H1 (cell line): ENCODE measurements around the gene TMEM181. TPM values are rescaled to one million over a fixed set of nuclear protein-coding genes. Genes with fewer than 3 reads are reported as not detected.

Experiments used
- CHD1 ChIP-seq: IDR thresholded peaks from 2 replicates; pipeline ENCODE4 v1.6.1; 2012; ENCODE audit warnings: low read depth, low read length, improper control_type of control experiment
- GABPA ChIP-seq: IDR thresholded peaks from 2 replicates; pipeline ENCODE4 v1.6.1; 2011; ENCODE audit warnings: mild to moderate bottlenecking, low read length, moderate library complexity, borderline replicate concordance; ENCODE audit not compliant: insufficient read depth
- KDM4A ChIP-seq: IDR thresholded peaks from one replicate; pipeline ENCODE4 v1.7.1; 2012; ENCODE audit warnings: low read depth, mild to moderate bottlenecking, moderate library complexity, low read length, inconsistent platforms; ENCODE audit not compliant: severe bottlenecking
- RNF2 ChIP-seq: fragments of 200-900, 300-1000 bp; sonication (generic); IDR thresholded peaks from 2 replicates; pipeline ENCODE4 v1.7.1; 2016; ENCODE audit warnings: borderline replicate concordance, low read depth, mild to moderate bottlenecking, antibody characterized with exemption, low read length; ENCODE audit not compliant: poor library complexity, severe bottlenecking; ENCODE audit errors: missing control alignments
- TCF12 ChIP-seq: IDR thresholded peaks from 2 replicates; pipeline ENCODE4 v1.6.1; 2011; ENCODE audit warnings: low read depth, mild to moderate bottlenecking, low read length
- polyA plus RNA-seq, 7 experiments: library from polyadenylated mRNA; depleted of rRNA in 3 of 7; stranded (reverse) in 5 of 7; unstranded in 2 of 7; fragments of >200 nt in 5 of 7; fragments of 200-250 nt in 2 of 7; gene quantifications; 1 replicate in 5 of 7; 2 replicates in 1 of 7; 4 replicates in 1 of 7; pipeline versions ENCODE4 v1.2.1 to v1.2.3, GENCODE V29; 2011 to 2013; ENCODE audit warnings: missing spikeins in 2 of 7, mixed read lengths in 2 of 7
- total RNA-seq: library from RNA; stranded (reverse); fragmentation: NEBNext Ultra II Directional; extraction: Animal tissue kit (Norgen Biotek cat#: 25700); gene quantifications from 2 replicates; pipeline ENCODE4 v1.2.1, GENCODE V29; 2021
- TF ChIP-seq, protein P1 (sequence below): fragments of 300-600 bp; sonication (generic); IDR thresholded peaks from 2 replicates; pipeline ENCODE4 v1.7.1; 2012; ENCODE audit warnings: low read length, moderate library complexity, mild to moderate bottlenecking, inconsistent platforms; ENCODE audit not compliant: insufficient replicate concordance
- TF ChIP-seq, protein P2 (sequence below), 3 experiments: IDR thresholded peaks; 1 replicate in 2 of 3; 2 replicates in 1 of 3; pipeline versions ENCODE4 v1.5.1 to v1.6.1; 2011; ENCODE audit warnings: low read length in 3 of 3, mild to moderate bottlenecking in 3 of 3, inconsistent platforms in 2 of 3, low read depth in 1 of 3, moderate library complexity in 1 of 3; ENCODE audit not compliant: insufficient read depth in 1 of 3; ENCODE audit errors: control extremely low read depth in 1 of 3

TMEM181 gene
- total and polyA plus RNA-seq, 2 of the 8 experiments (the other 6 are each of a cell fraction or from before 2014, with no cell fraction given), result 8.6 to 19.0 TPM

- TF ChIP-seq, protein P1, sequence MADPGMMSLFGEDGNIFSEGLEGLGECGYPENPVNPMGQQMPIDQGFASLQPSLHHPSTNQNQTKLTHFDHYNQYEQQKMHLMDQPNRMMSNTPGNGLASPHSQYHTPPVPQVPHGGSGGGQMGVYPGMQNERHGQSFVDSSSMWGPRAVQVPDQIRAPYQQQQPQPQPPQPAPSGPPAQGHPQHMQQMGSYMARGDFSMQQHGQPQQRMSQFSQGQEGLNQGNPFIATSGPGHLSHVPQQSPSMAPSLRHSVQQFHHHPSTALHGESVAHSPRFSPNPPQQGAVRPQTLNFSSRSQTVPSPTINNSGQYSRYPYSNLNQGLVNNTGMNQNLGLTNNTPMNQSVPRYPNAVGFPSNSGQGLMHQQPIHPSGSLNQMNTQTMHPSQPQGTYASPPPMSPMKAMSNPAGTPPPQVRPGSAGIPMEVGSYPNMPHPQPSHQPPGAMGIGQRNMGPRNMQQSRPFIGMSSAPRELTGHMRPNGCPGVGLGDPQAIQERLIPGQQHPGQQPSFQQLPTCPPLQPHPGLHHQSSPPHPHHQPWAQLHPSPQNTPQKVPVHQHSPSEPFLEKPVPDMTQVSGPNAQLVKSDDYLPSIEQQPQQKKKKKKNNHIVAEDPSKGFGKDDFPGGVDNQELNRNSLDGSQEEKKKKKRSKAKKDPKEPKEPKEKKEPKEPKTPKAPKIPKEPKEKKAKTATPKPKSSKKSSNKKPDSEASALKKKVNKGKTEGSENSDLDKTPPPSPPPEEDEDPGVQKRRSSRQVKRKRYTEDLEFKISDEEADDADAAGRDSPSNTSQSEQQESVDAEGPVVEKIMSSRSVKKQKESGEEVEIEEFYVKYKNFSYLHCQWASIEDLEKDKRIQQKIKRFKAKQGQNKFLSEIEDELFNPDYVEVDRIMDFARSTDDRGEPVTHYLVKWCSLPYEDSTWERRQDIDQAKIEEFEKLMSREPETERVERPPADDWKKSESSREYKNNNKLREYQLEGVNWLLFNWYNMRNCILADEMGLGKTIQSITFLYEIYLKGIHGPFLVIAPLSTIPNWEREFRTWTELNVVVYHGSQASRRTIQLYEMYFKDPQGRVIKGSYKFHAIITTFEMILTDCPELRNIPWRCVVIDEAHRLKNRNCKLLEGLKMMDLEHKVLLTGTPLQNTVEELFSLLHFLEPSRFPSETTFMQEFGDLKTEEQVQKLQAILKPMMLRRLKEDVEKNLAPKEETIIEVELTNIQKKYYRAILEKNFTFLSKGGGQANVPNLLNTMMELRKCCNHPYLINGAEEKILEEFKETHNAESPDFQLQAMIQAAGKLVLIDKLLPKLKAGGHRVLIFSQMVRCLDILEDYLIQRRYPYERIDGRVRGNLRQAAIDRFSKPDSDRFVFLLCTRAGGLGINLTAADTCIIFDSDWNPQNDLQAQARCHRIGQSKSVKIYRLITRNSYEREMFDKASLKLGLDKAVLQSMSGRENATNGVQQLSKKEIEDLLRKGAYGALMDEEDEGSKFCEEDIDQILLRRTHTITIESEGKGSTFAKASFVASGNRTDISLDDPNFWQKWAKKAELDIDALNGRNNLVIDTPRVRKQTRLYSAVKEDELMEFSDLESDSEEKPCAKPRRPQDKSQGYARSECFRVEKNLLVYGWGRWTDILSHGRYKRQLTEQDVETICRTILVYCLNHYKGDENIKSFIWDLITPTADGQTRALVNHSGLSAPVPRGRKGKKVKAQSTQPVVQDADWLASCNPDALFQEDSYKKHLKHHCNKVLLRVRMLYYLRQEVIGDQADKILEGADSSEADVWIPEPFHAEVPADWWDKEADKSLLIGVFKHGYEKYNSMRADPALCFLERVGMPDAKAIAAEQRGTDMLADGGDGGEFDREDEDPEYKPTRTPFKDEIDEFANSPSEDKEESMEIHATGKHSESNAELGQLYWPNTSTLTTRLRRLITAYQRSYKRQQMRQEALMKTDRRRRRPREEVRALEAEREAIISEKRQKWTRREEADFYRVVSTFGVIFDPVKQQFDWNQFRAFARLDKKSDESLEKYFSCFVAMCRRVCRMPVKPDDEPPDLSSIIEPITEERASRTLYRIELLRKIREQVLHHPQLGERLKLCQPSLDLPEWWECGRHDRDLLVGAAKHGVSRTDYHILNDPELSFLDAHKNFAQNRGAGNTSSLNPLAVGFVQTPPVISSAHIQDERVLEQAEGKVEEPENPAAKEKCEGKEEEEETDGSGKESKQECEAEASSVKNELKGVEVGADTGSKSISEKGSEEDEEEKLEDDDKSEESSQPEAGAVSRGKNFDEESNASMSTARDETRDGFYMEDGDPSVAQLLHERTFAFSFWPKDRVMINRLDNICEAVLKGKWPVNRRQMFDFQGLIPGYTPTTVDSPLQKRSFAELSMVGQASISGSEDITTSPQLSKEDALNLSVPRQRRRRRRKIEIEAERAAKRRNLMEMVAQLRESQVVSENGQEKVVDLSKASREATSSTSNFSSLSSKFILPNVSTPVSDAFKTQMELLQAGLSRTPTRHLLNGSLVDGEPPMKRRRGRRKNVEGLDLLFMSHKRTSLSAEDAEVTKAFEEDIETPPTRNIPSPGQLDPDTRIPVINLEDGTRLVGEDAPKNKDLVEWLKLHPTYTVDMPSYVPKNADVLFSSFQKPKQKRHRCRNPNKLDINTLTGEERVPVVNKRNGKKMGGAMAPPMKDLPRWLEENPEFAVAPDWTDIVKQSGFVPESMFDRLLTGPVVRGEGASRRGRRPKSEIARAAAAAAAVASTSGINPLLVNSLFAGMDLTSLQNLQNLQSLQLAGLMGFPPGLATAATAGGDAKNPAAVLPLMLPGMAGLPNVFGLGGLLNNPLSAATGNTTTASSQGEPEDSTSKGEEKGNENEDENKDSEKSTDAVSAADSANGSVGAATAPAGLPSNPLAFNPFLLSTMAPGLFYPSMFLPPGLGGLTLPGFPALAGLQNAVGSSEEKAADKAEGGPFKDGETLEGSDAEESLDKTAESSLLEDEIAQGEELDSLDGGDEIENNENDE, result no peak
- TF ChIP-seq CHD1 (no peak), TCF12 (no peak), GABPA (no peak), RNF2 (no peak), KDM4A (no peak)
- TF ChIP-seq, protein P2, sequence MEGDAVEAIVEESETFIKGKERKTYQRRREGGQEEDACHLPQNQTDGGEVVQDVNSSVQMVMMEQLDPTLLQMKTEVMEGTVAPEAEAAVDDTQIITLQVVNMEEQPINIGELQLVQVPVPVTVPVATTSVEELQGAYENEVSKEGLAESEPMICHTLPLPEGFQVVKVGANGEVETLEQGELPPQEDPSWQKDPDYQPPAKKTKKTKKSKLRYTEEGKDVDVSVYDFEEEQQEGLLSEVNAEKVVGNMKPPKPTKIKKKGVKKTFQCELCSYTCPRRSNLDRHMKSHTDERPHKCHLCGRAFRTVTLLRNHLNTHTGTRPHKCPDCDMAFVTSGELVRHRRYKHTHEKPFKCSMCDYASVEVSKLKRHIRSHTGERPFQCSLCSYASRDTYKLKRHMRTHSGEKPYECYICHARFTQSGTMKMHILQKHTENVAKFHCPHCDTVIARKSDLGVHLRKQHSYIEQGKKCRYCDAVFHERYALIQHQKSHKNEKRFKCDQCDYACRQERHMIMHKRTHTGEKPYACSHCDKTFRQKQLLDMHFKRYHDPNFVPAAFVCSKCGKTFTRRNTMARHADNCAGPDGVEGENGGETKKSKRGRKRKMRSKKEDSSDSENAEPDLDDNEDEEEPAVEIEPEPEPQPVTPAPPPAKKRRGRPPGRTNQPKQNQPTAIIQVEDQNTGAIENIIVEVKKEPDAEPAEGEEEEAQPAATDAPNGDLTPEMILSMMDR (IDR thresholded peaks at IDR 0.05; ENCODE audit: control extremely low read depth in 1 of 3, insufficient read depth in 1 of 3, low read depth in 1 of 3, low read length in 3 of 3), result no peak
These were observed 7.3 kb downstream of the TMEM181 start (continued) for GRCh38 chr6:158567152-158567551.
